CD4-positive, alpha-beta T cell (primary cell): ENCODE data around the gene RAI14. TPM values are rescaled to one million over a fixed set of nuclear protein-coding genes. Genes with fewer than 3 reads are reported as not detected.

ENCODE experiments used
- ATAC-seq: fragments of 200-7000 bp; cut with Tn5 transposase; one replicate; pipeline ENCODE4 v1.10.0; 2022; ENCODE audit warnings: mild to moderate bottlenecking; ENCODE audit not compliant: poor library complexity
- CTCF ChIA-PET: fragments of 350-600 bp; sonication (Branson Sonifier 250); formaldehyde crosslinking; loops from one replicate; lab custom pipeline; 2021; ENCODE audit warnings: antibody characterized with exemption, inconsistent platforms; lab: Charles Lee
- POLR2A ChIA-PET: fragments of 350-600 bp; sonication (Branson Sonifier 250); formaldehyde crosslinking; loops from one replicate; lab custom pipeline; 2021; ENCODE audit warnings: antibody characterized with exemption, inconsistent platforms; lab: Charles Lee
- DNase-seq, 14 experiments: peaks; one replicate each; pipeline ENCODE4 v3.0.0-alpha.2; 2013 to 2020; ENCODE audit warnings: mixed read lengths in 2 of 14
- H3K27ac ChIP-seq, 2 donors: one replicate each; pipeline versions ENCODE4 v1.5.1 to v1.7.0; 2013; ENCODE audit warnings: low read length in 2 of 2, low read depth in 1 of 2, mild to moderate bottlenecking in 1 of 2
- H3K27me3 ChIP-seq, 2 experiments: 1 replicate in 1 of 2; 2 replicates in 1 of 2; pipeline versions ENCODE4 v1.6.1 to v1.7.0; 2013; ENCODE audit warnings: low read length in 2 of 2, control low read depth in 1 of 2, mild to moderate bottlenecking in 1 of 2, moderate library complexity in 1 of 2; ENCODE audit not compliant: insufficient read depth in 2 of 2, control insufficient read depth in 1 of 2
- H3K36me3 ChIP-seq: one replicate; pipeline ENCODE4 v1.6.1; 2013; ENCODE audit warnings: low read length, control low read depth; ENCODE audit not compliant: insufficient read depth
- H3K4me1 ChIP-seq: one replicate; pipeline ENCODE4 v1.6.1; 2013; ENCODE audit warnings: low read length, control low read depth; ENCODE audit not compliant: insufficient read depth
- H3K4me3 ChIP-seq: one replicate; pipeline ENCODE4 v1.5.1; 2013; ENCODE audit warnings: mild to moderate bottlenecking, low read length, moderate library complexity
- H3K9me3 ChIP-seq, 2 experiments: 1 replicate in 1 of 2; 2 replicates in 1 of 2; pipeline versions ENCODE4 v1.6.1 to v1.7.0; 2013; ENCODE audit warnings: low read length in 2 of 2, mild to moderate bottlenecking in 2 of 2, control low read depth in 1 of 2, moderate library complexity in 1 of 2; ENCODE audit not compliant: control insufficient read depth in 1 of 2, insufficient read depth in 1 of 2
- H3K27ac Mint-ChIP-seq: one replicate; pipeline ENCODE4 v1.8.0; 2020; ENCODE audit warnings: mixed read lengths
- H3K27me3 Mint-ChIP-seq: one replicate; pipeline ENCODE4 v1.8.0; 2021; ENCODE audit warnings: mixed read lengths
- H3K36me3 Mint-ChIP-seq: one replicate; pipeline ENCODE4 v1.8.0; 2021; ENCODE audit warnings: low read depth, mixed read lengths
- H3K4me1 Mint-ChIP-seq: one replicate; pipeline ENCODE4 v1.8.0; 2021; ENCODE audit warnings: low read depth, mixed read lengths
- H3K4me3 Mint-ChIP-seq: one replicate; pipeline ENCODE4 v1.8.0; 2020; ENCODE audit warnings: mild to moderate bottlenecking, mixed read lengths
- H3K9me3 Mint-ChIP-seq: one replicate; pipeline ENCODE4 v1.8.0; 2020; ENCODE audit warnings: mixed read lengths
- intact Hi-C, 2 experiments: fragments of 100-400 bp; cut with DNase I in 1 of 2; cut with micrococcal nuclease in 1 of 2; formaldehyde crosslinking; loops; one replicate each; pipeline versions ENCODE4 v1.15.1 to v1.9.0; 2023 to 2025; cut with DNase I, micrococcal nuclease
- total RNA-seq, 174 experiments: library from RNA in 2 of 174; stranded (reverse) in 2 of 174; gene quantifications; one replicate each; pipeline ENCODE4 v1.2.3 and lab custom pipeline; 2021 to 2026
- TF ChIP-seq, protein P1 (sequence below): fragments of 200-600 bp; IDR thresholded peaks from one replicate; pipeline ENCODE4 v1.8.0; 2022; ENCODE audit warnings: antibody characterized with exemption, mild to moderate bottlenecking

RAI14 gene
- total RNA-seq, 2 experiments from 2014 or later = 0.20 to 0.60 TPM

DNA sequence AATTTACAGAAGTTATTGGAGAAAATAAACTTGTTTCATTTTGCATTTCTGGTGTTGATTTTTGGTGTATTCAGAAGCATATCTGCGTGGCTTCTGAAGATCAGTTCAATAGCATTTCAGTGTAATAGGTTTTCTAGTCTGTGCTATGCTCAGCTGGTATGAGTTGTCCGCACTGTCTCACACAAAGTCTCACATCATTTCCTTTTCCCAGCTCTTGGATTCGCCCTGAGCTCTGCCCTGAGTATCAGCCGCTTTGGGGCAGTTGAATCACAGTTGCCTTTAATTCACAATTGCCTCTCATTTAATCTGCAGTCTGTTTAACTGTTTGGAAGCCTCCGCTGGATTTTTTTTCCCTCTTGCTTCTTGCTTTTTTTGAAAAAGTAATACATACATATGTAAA is 176.4 kb downstream of the RAI14 start:
- DNase-seq = no peak
- POLR2A ChIA-PET = interaction anchor here (0.6 kb wide), 1 partner anchor 8 kb away, joined by 3 read pairs; no protein-coding TSS in a partner anchor
- no peaks in the 10 kb centered on the region for H3K36me3 ChIP-seq
- Mint-ChIP-seq H3K4me3 (no peak overlapping the region), H3K4me1 (no peaks in the 10 kb centered on the region), H3K27me3 (no peaks in the 10 kb centered on the region), H3K9me3 (no peaks in the 10 kb centered on the region), H3K36me3 (no peaks in the 10 kb centered on the region), H3K27ac (no peak overlapping the region)
- no peak for ATAC-seq
- H3K27me3 ChIP-seq = no peaks in the 10 kb centered on the region
- no peaks in the 10 kb centered on the region for H3K9me3 ChIP-seq
- CTCF ChIA-PET = no interaction called here
- H3K27ac ChIP-seq = no peak overlapping the region
- intact Hi-C loops = loop anchor here in 1 of 2 experiments (10.0 kb wide), 1 partner anchor 1322 kb away; the partner anchor contains the start of genes LMBRD2 and SKP2
- no peak overlapping the region for H3K4me3 ChIP-seq
- TF ChIP-seq, protein P1, sequence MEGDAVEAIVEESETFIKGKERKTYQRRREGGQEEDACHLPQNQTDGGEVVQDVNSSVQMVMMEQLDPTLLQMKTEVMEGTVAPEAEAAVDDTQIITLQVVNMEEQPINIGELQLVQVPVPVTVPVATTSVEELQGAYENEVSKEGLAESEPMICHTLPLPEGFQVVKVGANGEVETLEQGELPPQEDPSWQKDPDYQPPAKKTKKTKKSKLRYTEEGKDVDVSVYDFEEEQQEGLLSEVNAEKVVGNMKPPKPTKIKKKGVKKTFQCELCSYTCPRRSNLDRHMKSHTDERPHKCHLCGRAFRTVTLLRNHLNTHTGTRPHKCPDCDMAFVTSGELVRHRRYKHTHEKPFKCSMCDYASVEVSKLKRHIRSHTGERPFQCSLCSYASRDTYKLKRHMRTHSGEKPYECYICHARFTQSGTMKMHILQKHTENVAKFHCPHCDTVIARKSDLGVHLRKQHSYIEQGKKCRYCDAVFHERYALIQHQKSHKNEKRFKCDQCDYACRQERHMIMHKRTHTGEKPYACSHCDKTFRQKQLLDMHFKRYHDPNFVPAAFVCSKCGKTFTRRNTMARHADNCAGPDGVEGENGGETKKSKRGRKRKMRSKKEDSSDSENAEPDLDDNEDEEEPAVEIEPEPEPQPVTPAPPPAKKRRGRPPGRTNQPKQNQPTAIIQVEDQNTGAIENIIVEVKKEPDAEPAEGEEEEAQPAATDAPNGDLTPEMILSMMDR = no peak
- H3K4me1 ChIP-seq = no peaks in the 10 kb centered on the region

DNA sequence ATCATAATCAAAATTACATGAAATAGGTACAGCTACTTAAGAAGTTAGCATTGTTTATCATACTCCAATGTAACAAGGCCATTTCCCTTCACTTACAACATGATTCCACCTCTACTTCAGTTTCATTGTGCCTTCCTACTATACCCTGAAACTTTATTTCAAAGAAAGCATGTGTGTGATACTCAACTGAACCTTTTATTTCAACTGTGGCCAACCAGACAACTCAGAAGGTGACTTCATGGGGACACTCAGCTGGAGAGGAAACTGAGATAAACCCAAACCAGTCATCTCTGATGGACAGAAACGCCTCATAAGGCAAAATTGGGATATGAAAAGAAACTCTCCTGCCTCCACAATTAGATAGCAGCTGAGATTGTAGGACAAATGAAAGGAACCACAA is 177.0 kb downstream of the RAI14 start:
- Mint-ChIP-seq H3K4me3 (no peak overlapping the region), H3K36me3 (no peaks in the 10 kb centered on the region), H3K9me3 (no peaks in the 10 kb centered on the region), H3K27me3 (no peaks in the 10 kb centered on the region), H3K4me1 (peaks cover under 1% of the 10 kb centered on the region), H3K27ac (no peak overlapping the region)
- Histone ChIP-seq H3K27me3 (no peaks in the 10 kb centered on the region), H3K4me3 (no peak overlapping the region), H3K36me3 (no peaks in the 10 kb centered on the region), H3K9me3 (no peaks in the 10 kb centered on the region), H3K27ac (no peak overlapping the region), H3K4me1 (no peaks in the 10 kb centered on the region)
- TF ChIP-seq, protein P1 = no peak
- ChIA-PET CTCF (no interaction called here), POLR2A (no interaction called here)
- intact Hi-C loops = loop anchor here in 1 of 2 experiments (10.0 kb wide), 1 partner anchor 1322 kb away; the partner anchor contains the start of genes LMBRD2 and SKP2
- no peak for DNase-seq
- ATAC-seq = no peak

DNA sequence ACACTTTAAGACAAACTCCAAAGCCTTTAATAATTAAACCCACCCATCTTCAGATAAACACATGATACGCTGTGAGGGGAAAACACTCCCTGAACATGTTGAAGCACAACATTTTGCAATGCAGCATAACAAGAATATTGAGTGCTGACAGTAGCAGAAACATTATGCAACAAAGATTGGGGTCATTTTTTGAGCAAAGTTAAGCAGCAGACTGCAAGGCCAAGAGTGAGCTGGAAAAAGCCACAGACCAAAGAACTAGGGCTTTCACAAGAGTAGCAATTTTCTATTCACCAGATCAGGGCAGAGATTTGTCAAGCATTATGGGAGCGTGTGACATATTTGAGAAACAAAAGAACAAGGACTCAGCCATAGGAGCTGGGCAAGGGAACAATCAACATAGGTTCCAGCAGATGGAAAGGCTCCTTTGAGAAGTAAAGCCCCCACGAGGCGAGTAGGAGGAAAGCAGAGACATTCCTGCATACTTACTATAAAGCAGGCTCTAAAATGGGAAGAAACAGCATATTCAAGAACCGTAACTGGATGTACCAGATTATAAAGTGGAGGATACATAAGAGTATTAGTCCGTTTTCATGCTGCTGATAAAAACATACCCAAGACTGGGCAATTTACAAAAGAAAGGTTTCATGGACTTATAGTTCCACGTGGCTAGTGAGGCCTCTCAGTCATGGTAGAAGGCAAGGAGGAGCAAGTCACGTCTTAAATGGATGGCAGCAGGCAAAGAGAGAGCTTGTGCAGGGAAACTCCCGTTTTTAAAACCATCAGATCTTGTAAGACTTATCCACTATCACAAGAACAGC is 178.1 kb downstream of the RAI14 start:
- ATAC-seq = no peak
- TF ChIP-seq, protein P1 = no peak
- H3K4me3 ChIP-seq = no peak overlapping the region
- POLR2A ChIA-PET = no interaction called here
- CTCF ChIA-PET = interaction anchor here (0.5 kb wide), 1 partner anchor 85 kb away, joined by 3 read pairs; no protein-coding TSS in a partner anchor
- Mint-ChIP-seq H3K27me3 (no peaks in the 10 kb centered on the region), H3K27ac (no peak overlapping the region), H3K9me3 (no peaks in the 10 kb centered on the region), H3K36me3 (peaks cover 2% of the 10 kb centered on the region), H3K4me3 (no peak overlapping the region), H3K4me1 (peaks cover 11% of the 10 kb centered on the region)
- H3K4me1 ChIP-seq = peaks cover 9% of the 10 kb centered on the region
- no peaks in the 10 kb centered on the region for H3K36me3 ChIP-seq
- intact Hi-C loops = loop anchor here in 1 of 2 experiments (10.0 kb wide), 1 partner anchor 1321 kb away; the partner anchor contains the start of genes LMBRD2 and SKP2
- no peak overlapping the region for H3K27ac ChIP-seq
- no peaks in the 10 kb centered on the region for H3K9me3 ChIP-seq
- H3K27me3 ChIP-seq = no peaks in the 10 kb centered on the region
- no peak for DNase-seq
